ENCODE measurements around the gene HCN2.
"Not testable (repeated sequence)": the region's sequence is repeated elsewhere in the genome, so short reads cannot be mapped to it uniquely, and the experiment has no call there.

Gene HCN2

DNA sequence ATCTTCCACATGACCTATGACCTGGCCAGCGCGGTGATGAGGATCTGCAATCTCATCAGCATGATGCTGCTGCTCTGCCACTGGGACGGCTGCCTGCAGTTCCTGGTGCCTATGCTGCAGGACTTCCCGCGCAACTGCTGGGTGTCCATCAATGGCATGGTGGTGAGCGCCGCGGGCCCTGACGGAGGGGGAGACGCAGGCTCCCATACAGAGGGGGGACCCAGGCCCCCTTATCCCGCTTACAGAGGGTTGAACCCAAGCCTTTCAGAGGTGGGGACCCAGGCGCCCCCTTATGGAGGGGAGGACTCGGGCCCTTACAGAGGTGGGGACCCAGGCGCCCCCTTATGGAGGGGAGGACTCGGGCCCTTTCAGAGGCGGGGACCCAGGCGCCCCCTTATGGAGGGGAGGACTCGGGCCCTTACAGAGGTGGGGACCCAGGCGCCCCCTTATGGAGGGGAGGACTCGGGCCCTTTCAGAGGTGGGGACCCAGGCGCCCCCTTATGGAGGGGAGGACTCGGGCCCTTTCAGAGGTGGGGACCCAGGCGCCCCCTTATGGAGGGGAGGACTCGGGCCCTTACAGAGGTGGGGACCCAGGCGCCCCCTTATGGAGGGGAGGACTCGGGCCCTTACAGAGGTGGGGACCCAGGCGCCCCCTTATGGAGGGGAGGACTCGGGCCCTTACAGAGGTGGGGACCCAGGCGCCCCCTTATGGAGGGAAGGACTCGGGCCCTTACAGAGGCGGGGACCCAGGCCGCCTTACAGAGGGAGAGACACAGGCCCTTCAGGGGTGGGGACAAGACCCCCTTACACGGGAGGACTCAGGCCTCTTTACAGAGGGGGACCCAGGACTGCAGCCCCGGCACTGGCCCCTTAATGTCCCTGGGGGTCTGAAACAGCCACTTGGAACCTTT lies 15.6 kb downstream of the HCN2 start:
- not testable (repeated sequence) for DNase-seq

DNA sequence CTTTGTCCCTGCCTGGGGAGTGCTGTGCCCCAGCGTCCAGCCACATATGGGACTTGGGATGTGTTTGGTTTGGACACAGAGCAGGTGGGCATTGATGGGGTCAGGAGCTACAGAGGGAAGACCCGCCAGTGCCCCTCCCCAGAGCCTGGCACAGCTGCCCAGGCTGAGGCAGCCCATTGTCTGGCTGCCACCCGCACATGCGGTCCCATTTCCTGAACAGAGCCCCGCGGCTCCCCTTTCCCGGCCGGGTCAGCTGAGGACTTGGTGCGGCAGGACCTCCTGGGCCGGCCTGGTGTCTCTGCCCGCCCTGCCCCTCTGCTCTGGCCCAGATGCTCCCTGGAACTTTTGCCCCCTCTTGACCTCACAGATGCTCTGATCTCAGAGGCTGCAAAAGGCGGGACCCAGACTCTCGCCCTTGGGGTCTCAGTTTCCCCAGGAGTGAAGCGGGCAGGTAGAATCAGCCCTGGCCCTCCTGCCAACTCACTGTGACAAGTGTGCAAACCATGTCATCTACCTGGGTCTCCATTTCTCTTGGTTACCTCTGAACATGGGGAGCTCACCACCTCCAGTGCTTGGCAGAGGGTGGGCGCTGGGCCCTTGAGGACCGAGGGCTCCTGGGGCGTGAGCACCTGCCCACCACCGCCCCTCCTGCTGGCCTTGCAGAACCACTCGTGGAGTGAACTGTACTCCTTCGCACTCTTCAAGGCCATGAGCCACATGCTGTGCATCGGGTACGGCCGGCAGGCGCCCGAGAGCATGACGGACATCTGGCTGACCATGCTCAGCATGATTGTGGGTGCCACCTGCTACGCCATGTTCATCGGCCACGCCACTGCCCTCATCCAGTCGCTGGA lies 17.8 kb downstream of the HCN2 start:
- no peak for DNase-seq

- DNase-seq: no peak
Measured at GRCh38 chr19:608155-609003, 18.7 kb downstream of the HCN2 start.

GRCh38 chr19:609004-609346 lies 19.3 kb downstream of the HCN2 start:
- no peak for DNase-seq

DNA sequence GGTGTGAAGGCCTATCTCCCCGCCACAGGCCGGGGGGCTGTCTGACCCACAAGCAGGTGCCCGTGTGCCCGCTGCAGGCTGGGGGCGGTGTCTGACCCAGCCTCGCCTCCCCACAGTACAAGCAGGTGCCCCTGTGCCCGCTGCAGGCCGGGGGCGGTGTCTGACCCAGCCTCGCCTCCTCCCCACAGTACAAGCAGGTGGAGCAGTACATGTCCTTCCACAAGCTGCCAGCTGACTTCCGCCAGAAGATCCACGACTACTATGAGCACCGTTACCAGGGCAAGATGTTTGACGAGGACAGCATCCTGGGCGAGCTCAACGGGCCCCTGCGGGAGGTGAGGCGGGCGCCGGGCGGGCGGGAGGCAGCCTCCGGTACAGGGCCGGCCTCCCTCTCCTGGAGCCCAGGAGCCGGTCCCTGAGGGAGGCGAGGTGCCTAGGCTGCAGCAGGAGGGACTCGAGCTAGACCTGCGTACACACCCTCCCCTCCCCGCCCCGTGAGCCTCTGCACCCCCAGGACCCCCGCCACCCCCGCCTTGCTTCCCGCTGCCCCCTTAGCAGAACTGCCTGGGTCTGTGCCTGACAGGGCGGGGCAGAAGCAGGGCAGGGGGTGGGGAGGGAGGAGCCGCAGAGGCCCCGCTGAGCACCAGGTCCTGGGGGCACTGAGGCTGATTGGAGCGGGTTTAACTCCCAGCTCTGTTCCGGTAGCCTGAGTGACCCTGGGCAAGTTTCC lies 20.6 kb downstream of the HCN2 start:
- peak; percentile 52 for DNase-seq

GRCh38 chr19:610801-611480 lies 21.3 kb downstream of the HCN2 start:
- DNase-seq: peak; percentile 75

- DNase-seq: no peak
Measured at GRCh38 chr19:611481-611868, 21.8 kb downstream of the HCN2 start.

DNA sequence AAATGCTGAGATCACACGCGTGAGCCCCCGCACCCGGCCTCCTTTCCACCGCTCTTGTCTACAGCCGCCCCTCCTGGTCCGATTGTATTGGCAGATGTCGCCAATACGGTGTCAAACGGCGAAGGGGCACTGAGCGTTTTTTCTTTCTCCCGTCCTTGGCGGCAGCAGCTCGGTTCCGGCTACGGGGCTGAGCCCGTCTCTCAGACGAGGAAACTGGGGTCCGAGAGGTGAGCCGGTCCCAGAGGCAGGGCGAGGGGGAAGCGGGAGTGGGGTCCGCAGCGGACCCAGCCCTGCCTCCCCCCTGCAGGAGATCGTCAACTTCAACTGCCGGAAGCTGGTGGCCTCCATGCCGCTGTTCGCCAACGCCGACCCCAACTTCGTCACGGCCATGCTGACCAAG lies 23.3 kb downstream of the HCN2 start:
- no peak for DNase-seq

- DNase-seq: no peak
Measured at GRCh38 chr19:613732-614567, 24.3 kb downstream of the HCN2 start.

GRCh38 chr19:615619-616018 lies 25.9 kb downstream of the HCN2 start:
- no peak for DNase-seq

DNA sequence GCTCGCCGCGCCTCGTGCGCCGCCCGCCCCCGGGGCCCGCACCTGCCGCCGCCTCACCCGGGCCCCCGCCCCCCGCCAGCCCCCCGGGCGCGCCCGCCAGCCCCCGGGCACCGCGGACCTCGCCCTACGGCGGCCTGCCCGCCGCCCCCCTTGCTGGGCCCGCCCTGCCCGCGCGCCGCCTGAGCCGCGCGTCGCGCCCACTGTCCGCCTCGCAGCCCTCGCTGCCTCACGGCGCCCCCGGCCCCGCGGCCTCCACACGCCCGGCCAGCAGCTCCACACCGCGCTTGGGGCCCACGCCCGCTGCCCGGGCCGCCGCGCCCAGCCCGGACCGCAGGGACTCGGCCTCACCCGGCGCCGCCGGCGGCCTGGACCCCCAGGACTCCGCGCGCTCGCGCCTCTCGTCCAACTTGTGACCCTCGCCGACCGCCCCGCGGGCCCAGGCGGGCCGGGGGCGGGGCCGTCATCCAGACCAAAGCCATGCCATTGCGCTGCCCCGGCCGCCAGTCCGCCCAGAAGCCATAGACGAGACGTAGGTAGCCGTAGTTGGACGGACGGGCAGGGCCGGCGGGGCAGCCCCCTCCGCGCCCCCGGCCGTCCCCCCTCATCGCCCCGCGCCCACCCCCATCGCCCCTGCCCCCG lies 26.5 kb downstream of the HCN2 start:
- no peak for DNase-seq

DNA sequence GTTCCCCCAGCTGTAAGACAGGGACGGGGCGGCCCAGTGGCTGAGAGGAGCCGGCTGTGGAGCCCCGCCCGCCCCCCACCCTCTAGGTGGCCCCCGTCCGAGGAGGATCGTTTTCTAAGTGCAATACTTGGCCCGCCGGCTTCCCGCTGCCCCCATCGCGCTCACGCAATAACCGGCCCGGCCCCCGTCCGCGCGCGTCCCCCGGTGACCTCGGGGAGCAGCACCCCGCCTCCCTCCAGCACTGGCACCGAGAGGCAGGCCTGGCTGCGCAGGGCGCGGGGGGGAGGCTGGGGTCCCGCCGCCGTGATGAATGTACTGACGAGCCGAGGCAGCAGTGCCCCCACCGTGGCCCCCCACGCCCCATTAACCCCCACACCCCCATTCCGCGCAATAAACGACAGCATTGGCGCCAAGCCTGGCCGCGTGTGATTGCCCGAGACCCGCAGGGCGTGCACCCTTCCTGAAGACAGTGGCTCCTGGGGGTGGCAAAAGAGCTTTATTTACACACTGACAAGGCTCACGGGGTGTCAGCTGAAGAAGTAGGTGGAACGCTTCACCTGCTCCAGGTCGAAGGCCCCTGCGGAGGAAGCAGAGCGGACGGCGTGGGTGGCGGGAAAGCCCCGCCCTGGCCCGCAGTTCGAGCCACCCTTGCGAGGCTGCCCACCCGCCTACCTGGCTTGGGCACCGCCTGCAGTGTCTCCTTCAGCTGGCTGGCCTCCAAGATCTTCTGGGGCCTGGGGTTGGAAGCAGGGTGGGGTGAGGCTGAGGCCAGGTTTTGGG lies 27.3 kb downstream of the HCN2 start:
- no peak for DNase-seq

GRCh38 chr19:617551-618246 lies 28.0 kb downstream of the HCN2 start:
- no peak for DNase-seq

GRCh38 chr19:618247-618619 lies 28.6 kb downstream of the HCN2 start:
- DNase-seq: no peak

DNA sequence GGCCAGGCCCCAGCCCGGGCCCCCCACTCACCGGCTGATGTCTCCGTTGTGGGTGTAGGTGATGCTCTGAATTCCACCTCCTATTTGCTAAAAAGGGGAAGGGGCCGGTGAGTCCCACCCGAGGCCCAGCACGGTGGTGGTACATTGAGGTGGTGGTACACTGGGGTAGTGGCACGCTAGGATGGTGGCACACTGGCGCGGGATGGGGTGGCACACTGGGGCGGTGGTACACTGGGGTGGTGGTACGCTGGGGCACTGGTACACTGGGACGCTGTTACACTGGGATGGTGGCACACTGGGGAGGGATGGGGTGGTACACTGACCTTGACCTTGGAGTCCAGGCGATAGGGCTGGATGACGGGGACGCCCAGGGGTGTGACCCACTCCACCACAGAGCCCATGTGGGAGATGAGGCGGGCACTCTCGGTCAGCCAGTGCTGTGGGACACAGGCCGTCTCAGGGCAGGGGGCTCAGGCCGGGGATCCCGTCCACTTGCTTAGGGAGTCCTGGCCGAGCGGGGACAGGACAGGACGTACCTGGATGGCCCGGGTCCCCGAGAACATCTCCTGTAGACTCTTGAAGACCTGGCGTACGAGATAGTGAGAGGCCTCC lies 29.1 kb downstream of the HCN2 start:
- DNase-seq: no peak

- DNase-seq: no peak
Measured at GRCh38 chr19:619286-620002, 29.8 kb downstream of the HCN2 start.

- DNase-seq: no peak
Measured at GRCh38 chr19:620166-620862, 30.6 kb downstream of the HCN2 start.

Measured in central memory CD4-positive, alpha-beta T cell (primary cell).